HG03095 (cell line): Measurements from ENCODE around the gene RHOF.
"Not testable (repeated sequence)": the region's sequence is repeated elsewhere in the genome, so short reads cannot be mapped to it uniquely, and the experiment has no call there.

Experiments used
- ATAC-seq: cut with Tn5 transposase; IDR thresholded peaks from one replicate; pipeline ENCODE4 v1.9.1; 2021; ENCODE audit warnings: moderate library complexity; ENCODE audit not compliant: unreplicated experiment

RHOF gene

DNA sequence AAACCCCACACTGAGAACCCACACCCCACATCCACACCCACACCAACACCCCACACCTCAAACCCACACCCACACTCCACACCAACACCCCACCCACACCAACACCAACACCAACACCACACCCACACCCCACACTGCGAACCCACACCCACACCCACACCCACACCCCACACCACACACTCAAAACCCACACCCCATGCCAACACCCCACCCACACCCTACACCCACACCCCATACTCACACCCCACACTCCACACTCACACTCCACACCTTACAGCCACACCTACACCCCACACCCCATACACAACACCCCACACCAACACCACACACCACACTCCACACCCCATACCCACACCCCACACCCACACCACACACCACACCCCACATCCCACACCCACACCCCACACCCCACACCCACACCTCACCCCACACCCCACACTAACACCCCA is 43.0 kb downstream of the RHOF start:
- ATAC-seq = no peak

GRCh38 chr12:121749267-121749666 is 44.2 kb downstream of the RHOF start:
- ATAC-seq = no peak

DNA sequence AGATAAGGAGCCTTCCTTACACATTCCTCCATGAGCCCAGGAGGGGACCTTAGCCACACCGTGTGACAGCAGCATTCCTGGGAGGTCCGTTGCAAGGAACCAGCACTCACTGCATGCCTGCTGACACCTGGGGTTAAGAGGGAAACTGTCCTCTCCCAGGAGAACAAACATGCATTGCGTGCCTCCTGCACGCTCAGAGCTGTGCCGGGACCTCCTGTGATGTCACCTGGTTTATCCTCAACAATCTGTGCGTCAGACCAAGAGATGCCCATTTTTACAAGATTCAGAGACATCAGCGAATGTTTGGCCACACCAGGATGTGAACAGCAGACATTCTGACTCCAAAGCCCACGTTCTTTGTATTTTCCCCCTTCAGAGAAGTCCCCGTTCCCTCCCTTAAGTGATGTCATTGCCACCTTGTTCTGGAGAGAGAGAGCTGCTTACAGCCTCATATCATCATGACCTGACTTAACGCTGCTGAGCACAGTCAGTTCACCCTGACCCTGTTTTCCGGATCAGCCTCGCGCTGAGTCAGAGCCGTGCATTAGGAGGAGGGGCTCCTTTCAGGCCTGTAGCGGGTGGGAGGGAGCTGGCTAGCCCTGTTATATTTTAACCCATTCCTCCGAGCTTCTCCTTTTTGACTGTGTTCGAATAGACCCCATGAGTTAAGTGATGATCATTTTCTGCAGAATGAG is 44.8 kb downstream of the RHOF start:
- no peak for ATAC-seq

- no peak for ATAC-seq
Measured at GRCh38 chr12:121748218-121748570, 45.3 kb downstream of the RHOF start.

DNA sequence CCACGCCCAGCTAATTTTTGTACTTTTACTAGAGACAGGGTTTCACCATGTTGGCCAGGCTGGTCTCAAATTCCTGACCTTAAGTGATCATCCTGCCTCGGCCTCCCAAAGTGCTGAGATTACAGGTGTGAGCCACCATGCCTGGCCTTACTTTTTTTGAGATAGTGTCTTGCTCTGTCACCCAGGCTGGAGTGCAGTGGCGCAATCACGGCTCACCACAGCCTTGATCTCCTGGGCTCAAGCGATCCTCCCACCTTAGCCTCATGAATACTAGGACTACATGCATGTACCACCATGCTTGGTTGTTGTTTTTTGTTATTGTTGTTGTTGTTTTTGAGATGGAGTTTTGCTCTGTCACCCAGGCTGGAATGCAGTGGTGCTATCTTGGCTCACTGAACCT is 47.9 kb downstream of the RHOF start:
- not testable (repeated sequence) for ATAC-seq

DNA sequence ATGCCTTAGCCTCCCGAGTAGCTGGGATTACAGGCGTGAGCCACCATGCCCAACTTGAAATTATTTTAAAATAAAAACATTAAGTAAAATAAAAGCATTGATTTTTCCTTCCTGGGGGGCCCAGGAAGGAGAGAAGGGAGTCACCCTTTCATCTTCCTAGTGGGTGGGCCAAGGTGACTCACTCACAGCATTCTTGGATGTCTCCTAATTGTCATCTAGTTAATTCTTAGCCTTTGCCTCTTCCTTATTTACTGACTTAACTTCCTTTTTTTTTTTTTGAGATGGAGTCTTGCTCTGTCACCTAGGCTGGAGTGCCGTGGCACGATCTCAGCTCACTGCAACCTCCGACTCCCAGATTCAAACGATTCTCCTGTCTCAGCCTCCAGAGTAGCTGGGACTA is 51.7 kb downstream of the RHOF start:
- ATAC-seq = no peak

- no peak for ATAC-seq
Measured at GRCh38 chr12:121740847-121741246, 52.6 kb downstream of the RHOF start.

DNA sequence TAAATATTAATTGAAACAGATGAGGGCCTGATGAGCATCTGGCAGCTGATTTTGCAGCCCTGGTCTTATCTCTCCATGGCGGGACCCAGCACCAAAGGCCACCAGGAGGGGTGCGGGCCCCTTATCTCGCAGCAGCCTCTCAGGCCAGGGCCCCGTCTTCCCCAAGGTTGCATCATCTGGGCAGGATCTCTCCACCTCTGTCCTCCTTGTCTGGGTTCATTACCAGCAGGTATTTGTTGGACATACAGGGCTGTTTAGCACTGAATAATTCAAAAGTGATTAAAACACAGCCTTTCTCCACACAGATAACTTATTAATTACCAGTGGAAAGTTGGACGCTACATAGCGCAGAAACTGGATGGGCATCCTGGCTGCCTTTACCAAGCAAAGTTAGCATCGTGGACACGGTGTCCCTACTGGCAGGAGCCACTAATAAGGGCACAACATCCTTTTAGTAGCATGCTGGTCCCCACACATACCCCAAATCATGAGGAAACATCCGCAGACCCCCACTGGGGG is 55.1 kb downstream of the RHOF start:
- no peak for ATAC-seq

DNA sequence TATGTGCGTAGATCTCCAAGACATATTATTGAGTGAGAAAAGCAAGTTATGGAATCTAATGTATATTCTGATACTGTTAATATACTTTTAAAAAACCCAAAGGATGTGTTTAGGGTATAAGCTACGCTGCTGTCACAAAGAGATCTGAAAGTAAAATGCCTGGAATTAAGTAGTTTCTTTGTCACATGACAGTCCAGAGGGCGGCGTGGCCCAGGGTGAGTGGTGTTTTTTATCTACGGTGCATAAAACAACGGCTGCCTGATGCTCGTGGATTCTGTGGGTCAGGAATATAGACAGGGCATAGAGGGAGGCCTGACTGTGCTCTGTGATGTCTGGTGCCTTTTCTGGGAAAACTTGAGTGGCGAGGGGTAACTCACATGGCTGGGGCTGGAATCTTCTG is 59.6 kb downstream of the RHOF start:
- ATAC-seq = no peak

GRCh38 chr12:121731473-121731872 is 62.0 kb downstream of the RHOF start:
- ATAC-seq = no peak

DNA sequence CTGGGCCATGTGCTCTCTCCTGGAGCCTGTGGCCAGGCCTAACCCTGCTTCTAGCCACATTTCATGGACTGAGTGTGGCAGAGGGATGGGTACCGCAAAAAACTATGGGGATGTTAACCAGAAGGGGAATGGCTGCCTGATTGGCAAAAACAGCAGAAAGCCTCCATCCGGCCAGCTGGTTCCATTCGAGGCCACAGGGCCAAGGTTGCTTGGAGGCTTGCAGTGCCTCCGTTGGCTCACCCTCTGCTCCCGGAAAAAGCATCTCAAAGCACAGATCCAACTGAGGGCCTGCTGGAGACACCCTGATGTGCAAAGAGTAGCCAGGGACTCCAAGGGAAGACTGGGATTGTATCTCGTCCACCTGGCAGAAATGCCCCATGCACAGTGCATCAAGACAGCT is 64.5 kb downstream of the RHOF start:
- ATAC-seq = no peak
